Skeletal muscle satellite cell (primary cell): ENCODE data around the gene PKIG.

Experiments
- H3K27me3 ChIP-seq: 2 replicates; pipeline ENCODE4 v1.7.0; 2013; ENCODE audit warnings: low read length; ENCODE audit not compliant: control insufficient read depth, insufficient read depth
- H3K36me3 ChIP-seq: 2 replicates; pipeline ENCODE4 v1.7.0; 2013; ENCODE audit warnings: mild to moderate bottlenecking, control low read depth, low read length; ENCODE audit not compliant: insufficient read depth
- H3K4me1 ChIP-seq: 2 replicates; pipeline ENCODE4 v1.7.0; 2013; ENCODE audit warnings: low read length; ENCODE audit not compliant: control insufficient read depth, insufficient read depth
- H3K4me2 ChIP-seq: 2 replicates; pipeline ENCODE4 v1.7.0; 2013; ENCODE audit warnings: mild to moderate bottlenecking, low read length
- H3K4me3 ChIP-seq: 2 replicates; pipeline ENCODE4 v1.7.0; 2013; ENCODE audit warnings: low read length
- H3K9ac ChIP-seq: 2 replicates; pipeline ENCODE4 v1.7.0; 2013; ENCODE audit warnings: mild to moderate bottlenecking, low read depth, low read length, moderate library complexity
- H3K9me3 ChIP-seq: replicated peaks from 2 replicates; pipeline ENCODE4 v1.7.0; 2013; ENCODE audit warnings: mild to moderate bottlenecking, control low read depth, low read length

PKIG gene

GRCh38 chr20:44633872-44634600 is 51.7 kb downstream of the PKIG start:
- Histone ChIP-seq H3K9me3 (no peaks in the 10 kb centered on the region), H3K36me3 (no peaks in the 10 kb centered on the region), H3K27me3 (no peaks in the 10 kb centered on the region), H3K4me1 (no peaks in the 10 kb centered on the region), H3K9ac (no peak overlapping the region), H3K4me3 (no peak overlapping the region), H3K4me2 (no peak overlapping the region)

GRCh38 chr20:44635877-44636276 is 53.5 kb downstream of the PKIG start:
- H3K4me2 ChIP-seq, result no peak overlapping the region
- no peaks in the 10 kb centered on the region for H3K36me3 ChIP-seq
- no peak overlapping the region for H3K9ac ChIP-seq
- H3K27me3 ChIP-seq, result no peaks in the 10 kb centered on the region
- H3K9me3 ChIP-seq, result no peaks in the 10 kb centered on the region
- no peaks in the 10 kb centered on the region for H3K4me1 ChIP-seq
- no peak overlapping the region for H3K4me3 ChIP-seq

GRCh38 chr20:44637042-44637441 is 54.7 kb downstream of the PKIG start:
- H3K36me3 ChIP-seq, result no peaks in the 10 kb centered on the region
- H3K4me3 ChIP-seq, result no peak overlapping the region

GRCh38 chr20:44637522-44638372 is 55.4 kb downstream of the PKIG start:
- H3K36me3 ChIP-seq, result no peaks in the 10 kb centered on the region
- no peak overlapping the region for H3K4me2 ChIP-seq
- H3K4me3 ChIP-seq, result no peak overlapping the region
- peaks cover 10% of the 10 kb centered on the region for H3K4me1 ChIP-seq
- no peaks in the 10 kb centered on the region for H3K9me3 ChIP-seq
- H3K9ac ChIP-seq, result no peak overlapping the region
- no peaks in the 10 kb centered on the region for H3K27me3 ChIP-seq

More at GRCh38 chr20:44637042-44637441, 54.7 kb downstream of the PKIG start:
- Histone ChIP-seq H3K4me2 (no peak overlapping the region), H3K9ac (no peak overlapping the region), H3K9me3 (no peaks in the 10 kb centered on the region), H3K4me1 (peaks cover 3% of the 10 kb centered on the region), H3K27me3 (no peaks in the 10 kb centered on the region)

- no peak overlapping the region for H3K4me2 ChIP-seq
- H3K36me3 ChIP-seq, result no peaks in the 10 kb centered on the region
- H3K9me3 ChIP-seq, result no peaks in the 10 kb centered on the region
- H3K27me3 ChIP-seq, result no peaks in the 10 kb centered on the region
- H3K9ac ChIP-seq, result no peak overlapping the region
- peaks cover 27% of the 10 kb centered on the region for H3K4me1 ChIP-seq
- H3K4me3 ChIP-seq, result no peak overlapping the region
Measured at GRCh38 chr20:44640522-44640921, 58.1 kb downstream of the PKIG start.

GRCh38 chr20:44641325-44641724 is 58.9 kb downstream of the PKIG start:
- Histone ChIP-seq H3K4me2 (no peak overlapping the region), H3K9ac (no peak overlapping the region), H3K9me3 (no peaks in the 10 kb centered on the region), H3K36me3 (no peaks in the 10 kb centered on the region), H3K4me3 (no peak overlapping the region), H3K4me1 (peaks cover 34% of the 10 kb centered on the region), H3K27me3 (no peaks in the 10 kb centered on the region)

- Histone ChIP-seq H3K36me3 (no peaks in the 10 kb centered on the region), H3K4me2 (peak overlapping the region; percentile 67), H3K4me1 (peaks cover 39% of the 10 kb centered on the region), H3K4me3 (peak overlapping the region; percentile 33), H3K9me3 (no peaks in the 10 kb centered on the region), H3K9ac (peak overlapping the region; percentile 46), H3K27me3 (no peaks in the 10 kb centered on the region)
Measured at GRCh38 chr20:44642203-44643153, 60.1 kb downstream of the PKIG start.

GRCh38 chr20:44643154-44643519 is 60.8 kb downstream of the PKIG start:
- Histone ChIP-seq H3K4me2 (peak overlapping the region; percentile 67), H3K9me3 (no peaks in the 10 kb centered on the region), H3K36me3 (no peaks in the 10 kb centered on the region), H3K4me1 (peaks cover 39% of the 10 kb centered on the region), H3K27me3 (no peaks in the 10 kb centered on the region), H3K9ac (peak overlapping the region; percentile 46), H3K4me3 (no peak overlapping the region)

- H3K4me1 ChIP-seq, result peaks cover 39% of the 10 kb centered on the region
- H3K4me2 ChIP-seq, result peak overlapping the region; percentile 39
- H3K9ac ChIP-seq, result peak overlapping the region; percentile 46
- H3K36me3 ChIP-seq, result no peaks in the 10 kb centered on the region
- no peaks in the 10 kb centered on the region for H3K27me3 ChIP-seq
- no peaks in the 10 kb centered on the region for H3K9me3 ChIP-seq
- H3K4me3 ChIP-seq, result no peak overlapping the region
Measured at GRCh38 chr20:44643596-44644229, 61.3 kb downstream of the PKIG start.

- H3K36me3 ChIP-seq, result no peaks in the 10 kb centered on the region
- H3K27me3 ChIP-seq, result no peaks in the 10 kb centered on the region
- H3K4me3 ChIP-seq, result no peak overlapping the region
- peak overlapping the region; percentile 46 for H3K9ac ChIP-seq
- H3K9me3 ChIP-seq, result no peaks in the 10 kb centered on the region
- H3K4me1 ChIP-seq, result peaks cover 39% of the 10 kb centered on the region
- no peak overlapping the region for H3K4me2 ChIP-seq
Measured at GRCh38 chr20:44644230-44644617, 61.8 kb downstream of the PKIG start.
